Hepatocyte (in vitro differentiated cells): ENCODE measurements around the gene TMEM131. TPM values are rescaled to one million over a fixed set of nuclear protein-coding genes. Genes with fewer than 3 reads are reported as not detected.

ENCODE experiments used
- DNase-seq: peaks from one replicate; pipeline ENCODE4 v3.0.0-alpha.2; 2016; ENCODE audit warnings: low spot score
- H2AFZ ChIP-seq: fragments of 200-600 bp; sonication (generic); 2 replicates; pipeline ENCODE4 v1.6.0; 2016; ENCODE audit warnings: antibody characterized with exemption, mild to moderate bottlenecking
- H3K27ac ChIP-seq: fragments of 200-600 bp; sonication (generic); 2 replicates; pipeline ENCODE4 v1.5.1; 2016; ENCODE audit warnings: mild to moderate bottlenecking
- H3K27me3 ChIP-seq: fragments of 200-600 bp; sonication (generic); 2 replicates; pipeline ENCODE4 v1.6.1; 2016
- H3K36me3 ChIP-seq: fragments of 200-600 bp; sonication (generic); replicated peaks from 2 replicates; pipeline ENCODE4 v1.5.1; 2016; ENCODE audit warnings: low read depth; ENCODE audit not compliant: insufficient read depth
- H3K4me1 ChIP-seq: fragments of 200-600 bp; sonication (generic); 2 replicates; pipeline ENCODE4 v1.5.1; 2016; ENCODE audit warnings: mild to moderate bottlenecking, moderate library complexity; ENCODE audit not compliant: insufficient read depth
- H3K4me2 ChIP-seq: fragments of 200-600 bp; sonication (generic); 2 replicates; pipeline ENCODE4 v1.6.0; 2016
- H3K4me3 ChIP-seq: fragments of 200-600 bp; sonication (generic); 2 replicates; pipeline ENCODE4 v1.5.1; 2016; ENCODE audit warnings: mild to moderate bottlenecking
- H3K79me2 ChIP-seq: fragments of 200-600 bp; sonication (generic); 2 replicates; pipeline ENCODE4 v1.6.0; 2017; ENCODE audit warnings: mild to moderate bottlenecking
- H3K9me2 ChIP-seq: fragments of 200-600 bp; sonication (generic); replicated peaks from 2 replicates; pipeline ENCODE4 v1.6.0; 2017; ENCODE audit warnings: mild to moderate bottlenecking; ENCODE audit not compliant: insufficient read depth
- H3K9me3 ChIP-seq: fragments of 200-600 bp; sonication (generic); 2 replicates; pipeline ENCODE4 v1.5.1; 2016; ENCODE audit warnings: low read depth, mild to moderate bottlenecking
- H4K20me1 ChIP-seq: fragments of 200-600 bp; sonication (generic); 2 replicates; pipeline ENCODE4 v1.6.0; 2016; ENCODE audit warnings: mild to moderate bottlenecking; ENCODE audit not compliant: insufficient read depth, poor library complexity, severe bottlenecking
- EZH2 ChIP-seq: fragments of 200-600 bp; sonication (generic); IDR thresholded peaks from 2 replicates; pipeline ENCODE4 v1.6.1; 2016; ENCODE audit warnings: antibody characterized with exemption, mild to moderate bottlenecking, borderline replicate concordance
- EZH2phosphoT487 ChIP-seq: fragments of 200-600 bp; sonication (generic); IDR thresholded peaks from one replicate; pipeline ENCODE4 v1.6.1; 2018; ENCODE audit warnings: antibody characterized with exemption, mild to moderate bottlenecking, low read depth, moderate library complexity; ENCODE audit not compliant: unreplicated experiment, severe bottlenecking
- WGBS: methylation state at CpG from one replicate; pipeline ENCODE4 v1.1.6; 2016; ENCODE audit warnings: low lambda C conversion rate; ENCODE audit errors: missing lambda C conversion rate; 5-methylcytosine and 5-hydroxymethylcytosine counted together
- polyA plus RNA-seq: library from polyadenylated mRNA; unstranded; fragments of >200 nt; fragmentation: Nextera tagmentation; extraction: Ambion mirVana; gene quantifications from 2 replicates; pipeline ENCODE4 v1.2.1, GENCODE V29; 2016
- total RNA-seq: library from RNA; depleted of rRNA; stranded (reverse); fragments of >200 nt; gene quantifications from 2 replicates; pipeline ENCODE4 v1.2.3, GENCODE V29; 2014
- TF ChIP-seq, protein P1 (sequence below): fragments of 200-600 bp; sonication (generic); IDR thresholded peaks from 2 replicates; pipeline ENCODE4 v1.5.1; 2016; ENCODE audit warnings: antibody characterized with exemption, mild to moderate bottlenecking; ENCODE audit not compliant: poor library complexity

The TMEM131 gene
- total and polyA plus RNA-seq, 2 experiments from 2014 or later = 17.5 to 42.1 TPM

GRCh38 chr2:97764559-97765263, 231.0 kb downstream of the TMEM131 start:
- TF ChIP-seq EZH2 = no peak
- no peak for TF ChIP-seq EZH2phosphoT487
- TF ChIP-seq, protein P1, sequence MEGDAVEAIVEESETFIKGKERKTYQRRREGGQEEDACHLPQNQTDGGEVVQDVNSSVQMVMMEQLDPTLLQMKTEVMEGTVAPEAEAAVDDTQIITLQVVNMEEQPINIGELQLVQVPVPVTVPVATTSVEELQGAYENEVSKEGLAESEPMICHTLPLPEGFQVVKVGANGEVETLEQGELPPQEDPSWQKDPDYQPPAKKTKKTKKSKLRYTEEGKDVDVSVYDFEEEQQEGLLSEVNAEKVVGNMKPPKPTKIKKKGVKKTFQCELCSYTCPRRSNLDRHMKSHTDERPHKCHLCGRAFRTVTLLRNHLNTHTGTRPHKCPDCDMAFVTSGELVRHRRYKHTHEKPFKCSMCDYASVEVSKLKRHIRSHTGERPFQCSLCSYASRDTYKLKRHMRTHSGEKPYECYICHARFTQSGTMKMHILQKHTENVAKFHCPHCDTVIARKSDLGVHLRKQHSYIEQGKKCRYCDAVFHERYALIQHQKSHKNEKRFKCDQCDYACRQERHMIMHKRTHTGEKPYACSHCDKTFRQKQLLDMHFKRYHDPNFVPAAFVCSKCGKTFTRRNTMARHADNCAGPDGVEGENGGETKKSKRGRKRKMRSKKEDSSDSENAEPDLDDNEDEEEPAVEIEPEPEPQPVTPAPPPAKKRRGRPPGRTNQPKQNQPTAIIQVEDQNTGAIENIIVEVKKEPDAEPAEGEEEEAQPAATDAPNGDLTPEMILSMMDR = no peak
- Histone ChIP-seq H2AFZ (no peak overlapping the region), H3K4me2 (no peak overlapping the region), H3K79me2 (no peaks in the 10 kb centered on the region), H3K4me1 (no peaks in the 10 kb centered on the region), H4K20me1 (no peaks in the 10 kb centered on the region), H3K27me3 (no peaks in the 10 kb centered on the region), H3K4me3 (no peak overlapping the region), H3K9me3 (no peaks in the 10 kb centered on the region), H3K36me3 (peaks cover 3% of the 10 kb centered on the region), H3K9me2 (no peaks in the 10 kb centered on the region), H3K27ac (no peak overlapping the region)
- 92% methylated on average over 11 of the region's 11 CpGs for WGBS
- no peak for DNase-seq

DNA sequence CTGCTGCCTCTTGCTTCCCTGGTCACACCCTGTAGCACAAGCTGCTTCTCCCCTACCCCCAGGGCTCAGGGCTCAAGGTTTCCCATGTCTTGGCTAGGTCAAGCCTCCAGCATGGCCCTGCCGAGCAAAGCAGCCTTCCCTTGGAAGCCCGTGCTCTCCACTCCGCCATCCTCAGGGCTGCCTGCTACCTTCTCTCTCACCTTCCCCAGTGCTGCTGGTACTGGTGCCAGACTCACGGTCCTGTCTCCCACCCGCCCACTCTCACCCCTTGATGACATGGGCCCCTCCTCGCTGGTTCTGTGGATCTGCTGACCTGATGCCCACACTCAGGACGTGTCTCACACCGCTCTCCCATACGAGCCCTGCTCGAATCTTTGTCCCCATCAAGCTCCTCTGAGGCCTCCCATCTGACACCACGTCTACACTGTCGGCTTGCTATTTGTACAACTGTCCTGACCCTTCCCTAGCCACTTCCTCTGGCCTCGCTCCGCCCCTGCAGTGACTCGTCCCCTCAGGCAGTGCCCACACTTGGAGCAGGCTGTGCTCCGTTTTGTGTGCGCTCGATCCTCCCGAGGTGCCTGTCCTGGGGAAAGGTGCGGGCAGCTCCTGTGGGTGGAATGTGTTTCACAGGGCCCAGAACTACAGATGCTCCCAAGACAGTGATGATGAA, 232.4 kb downstream of the TMEM131 start:
- TF ChIP-seq, protein P1 = no peak
- TF ChIP-seq EZH2 (no peak), EZH2phosphoT487 (no peak)
- no peak overlapping the region for H2AFZ ChIP-seq
- no peak for DNase-seq

DNA sequence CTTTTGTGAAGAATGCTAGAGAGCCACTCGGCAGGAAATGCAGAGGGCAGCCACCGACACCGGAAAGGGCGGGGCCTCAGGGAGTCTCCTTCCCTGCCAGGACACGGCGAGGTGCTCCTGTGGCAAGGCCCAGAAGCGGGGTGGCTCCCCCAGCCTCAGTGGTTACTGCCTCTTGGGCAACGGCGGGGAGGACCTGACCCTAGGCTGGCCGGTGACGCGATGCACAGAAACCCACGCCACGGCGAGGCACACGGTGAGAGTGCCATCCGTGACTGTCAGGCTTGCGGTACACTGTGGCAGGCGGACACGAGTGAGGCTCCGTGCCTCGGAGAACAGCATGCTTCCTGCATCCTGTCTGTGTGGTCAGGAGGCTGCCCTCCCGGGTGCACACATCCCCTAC, 234.6 kb downstream of the TMEM131 start:
- Histone ChIP-seq H3K27me3 (no peaks in the 10 kb centered on the region), H3K9me2 (no peaks in the 10 kb centered on the region), H3K36me3 (peaks cover 2% of the 10 kb centered on the region), H3K4me3 (no peak overlapping the region), H3K27ac (no peak overlapping the region), H3K9me3 (no peaks in the 10 kb centered on the region), H3K4me1 (no peaks in the 10 kb centered on the region), H2AFZ (no peak overlapping the region), H3K79me2 (no peaks in the 10 kb centered on the region), H4K20me1 (no peaks in the 10 kb centered on the region), H3K4me2 (no peak overlapping the region)
- DNase-seq = no peak
- WGBS = 95% methylated on average over 23 of the region's 23 CpGs
- TF ChIP-seq EZH2 = no peak
- TF ChIP-seq, protein P1 = no peak
- no peak for TF ChIP-seq EZH2phosphoT487

More for the DNA sequence above, 232.4 kb downstream of the TMEM131 start:
- Histone ChIP-seq H3K79me2 (no peaks in the 10 kb centered on the region), H3K9me2 (no peaks in the 10 kb centered on the region), H3K27me3 (no peaks in the 10 kb centered on the region), H3K9me3 (no peaks in the 10 kb centered on the region), H3K36me3 (peaks cover 3% of the 10 kb centered on the region), H3K4me2 (no peak overlapping the region), H3K4me1 (no peaks in the 10 kb centered on the region), H4K20me1 (no peaks in the 10 kb centered on the region), H3K4me3 (no peak overlapping the region), H3K27ac (no peak overlapping the region)
- WGBS = 93% methylated on average over 20 of the region's 20 CpGs
